DMS79 treated with DMSO at 0.1 percent for 48 hours (cell line): Measurements from ENCODE around the gene HNRNPA2B1.

Source experiments
- DNase-seq: peaks from one replicate; lab custom pipeline; 2025; lab: John Stamatoyannopoulos, UW

Gene HNRNPA2B1

DNA sequence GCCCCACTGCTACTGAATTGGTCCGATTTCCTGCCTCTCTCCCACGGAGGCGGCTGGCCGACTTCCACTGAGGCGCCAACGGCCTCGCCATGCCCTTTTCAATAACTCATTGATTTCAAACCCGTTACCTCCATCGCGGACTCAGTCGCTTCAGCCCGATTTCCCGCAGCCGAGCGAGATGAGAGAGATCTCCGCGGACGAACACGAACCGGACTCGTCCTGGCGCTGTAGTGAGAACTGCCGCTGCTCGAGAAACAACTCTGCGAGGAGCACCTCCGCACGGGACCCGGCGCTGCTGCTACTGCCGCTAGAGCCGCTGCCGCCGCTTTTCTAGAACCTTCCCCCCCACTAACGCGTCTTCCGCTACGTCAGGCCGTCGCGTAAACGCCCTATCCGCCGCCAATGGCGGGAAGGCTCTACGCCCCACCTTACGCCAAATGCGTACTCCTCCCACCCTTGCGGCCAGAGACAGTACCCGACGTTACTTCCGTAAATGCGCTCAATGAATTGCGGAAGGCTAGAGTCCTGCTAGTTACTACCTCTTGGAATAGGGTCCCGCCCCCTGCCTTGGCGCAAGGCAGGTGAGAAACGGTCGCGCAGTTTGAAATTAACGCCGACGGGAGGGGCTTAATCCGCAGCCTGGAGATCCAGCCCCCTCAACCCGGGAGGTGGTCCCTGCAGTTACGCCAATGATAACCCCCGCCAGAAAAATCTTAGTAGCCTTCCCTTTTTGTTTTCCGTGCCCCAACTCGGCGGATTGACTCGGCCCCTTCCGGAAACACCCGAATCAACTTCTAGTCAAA lies at the start of gene HNRNPA2B1:
Gene HNRNPA2B1 (minus strand): TSS at position 303 of the 803 bp plus-strand sequence. CDS start 169 bp downstream, at position 134.
- peak; percentile 97 for DNase-seq

GRCh38 chr7:26250239-26250638 lies 49.7 kb upstream of the HNRNPA2B1 start:
- DNase-seq, result no peak

- no peak for DNase-seq
Measured at GRCh38 chr7:26245150-26245549, 44.6 kb upstream of the HNRNPA2B1 start.

- DNase-seq, result no peak
Measured at GRCh38 chr7:26238032-26238431, 37.5 kb upstream of the HNRNPA2B1 start.

DNA sequence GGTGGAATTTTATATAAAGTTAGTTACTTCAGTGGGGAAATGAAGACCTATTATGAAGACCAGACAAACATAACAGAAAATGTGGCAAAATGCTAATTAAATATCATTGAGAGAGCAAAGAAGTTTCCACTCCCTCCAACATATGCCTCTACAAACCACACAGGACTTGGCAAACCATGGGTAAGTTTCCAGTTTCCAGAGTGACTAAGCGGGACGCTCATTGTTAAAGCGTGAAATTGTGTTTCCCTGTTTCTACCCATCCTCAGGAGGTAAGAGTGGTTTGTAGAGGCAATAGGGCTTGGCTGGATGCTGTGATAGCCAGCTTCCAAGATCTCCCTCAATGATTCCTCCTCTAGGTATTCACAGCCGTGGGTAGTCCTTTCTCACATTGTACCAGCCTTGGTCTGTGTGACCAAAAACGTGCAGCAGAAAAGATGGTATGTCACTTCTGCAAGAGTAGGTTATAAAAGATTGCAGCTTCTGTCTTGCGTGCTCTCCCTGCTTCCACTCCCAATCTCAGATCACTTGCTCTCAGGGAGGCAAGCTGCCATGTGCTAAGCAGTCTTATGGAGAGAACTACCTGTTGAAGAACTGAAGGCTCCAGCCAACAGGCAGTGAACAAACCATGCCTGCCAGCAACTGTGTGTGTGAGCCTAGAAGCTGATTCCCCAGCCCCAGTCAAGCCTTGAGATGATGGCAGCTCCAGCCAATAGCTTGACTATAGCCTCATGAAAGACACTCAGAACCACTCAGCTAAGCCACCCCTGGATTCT lies 36.7 kb upstream of the HNRNPA2B1 start:
- no peak for DNase-seq

DNA sequence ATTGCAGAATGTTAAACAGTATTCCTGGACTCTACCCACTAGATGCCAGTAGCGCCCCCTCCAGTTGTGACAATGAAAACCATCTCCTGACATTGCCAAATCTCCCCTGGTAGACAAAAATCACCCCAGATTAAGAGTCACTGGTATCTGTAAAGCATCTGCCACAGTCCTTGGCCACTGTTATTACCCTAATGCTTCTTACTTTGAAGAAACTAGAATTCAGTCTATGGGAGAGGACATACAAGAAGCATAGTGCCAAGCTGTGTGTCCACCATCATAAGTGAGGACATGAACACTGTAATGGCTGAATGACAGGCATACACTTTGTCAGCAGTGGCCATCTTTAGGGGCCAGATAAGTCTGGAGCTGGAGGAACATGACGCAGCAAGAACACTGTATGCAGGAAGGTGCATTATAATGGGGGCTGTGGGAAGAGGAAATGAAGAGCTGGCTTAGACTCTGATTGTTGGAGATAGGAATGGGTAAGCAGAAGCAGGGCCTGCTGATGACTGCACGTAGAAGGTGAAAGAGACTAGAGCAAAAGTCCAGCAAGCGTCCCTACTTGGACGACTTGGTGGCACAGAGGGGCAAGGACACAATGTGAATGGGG lies 33.5 kb upstream of the HNRNPA2B1 start:
- no peak for DNase-seq

- no peak for DNase-seq
Measured at GRCh38 chr7:26227987-26228386, 27.4 kb upstream of the HNRNPA2B1 start.

DNA sequence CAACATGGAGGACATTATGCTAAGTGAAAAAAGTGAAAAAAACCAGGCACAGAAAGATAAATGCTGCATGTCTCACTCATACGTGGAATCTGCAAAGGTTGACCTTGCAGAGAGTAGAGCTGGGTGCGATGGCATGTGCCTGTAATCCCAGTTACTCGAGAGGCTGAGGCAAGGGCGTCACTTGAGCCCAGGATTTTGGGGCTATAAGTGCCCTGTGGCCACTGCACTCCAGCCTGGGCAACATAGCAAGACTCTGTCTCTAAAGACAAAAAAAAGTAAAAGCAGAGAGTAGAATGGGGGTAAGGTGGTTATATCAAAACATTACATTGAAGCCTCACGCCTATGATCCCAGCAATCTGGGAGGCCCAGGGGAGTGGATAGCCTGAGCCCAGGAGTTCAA lies 23.8 kb upstream of the HNRNPA2B1 start:
- DNase-seq, result no peak

GRCh38 chr7:26216049-26216448 lies 15.5 kb upstream of the HNRNPA2B1 start:
- no peak for DNase-seq

DNA sequence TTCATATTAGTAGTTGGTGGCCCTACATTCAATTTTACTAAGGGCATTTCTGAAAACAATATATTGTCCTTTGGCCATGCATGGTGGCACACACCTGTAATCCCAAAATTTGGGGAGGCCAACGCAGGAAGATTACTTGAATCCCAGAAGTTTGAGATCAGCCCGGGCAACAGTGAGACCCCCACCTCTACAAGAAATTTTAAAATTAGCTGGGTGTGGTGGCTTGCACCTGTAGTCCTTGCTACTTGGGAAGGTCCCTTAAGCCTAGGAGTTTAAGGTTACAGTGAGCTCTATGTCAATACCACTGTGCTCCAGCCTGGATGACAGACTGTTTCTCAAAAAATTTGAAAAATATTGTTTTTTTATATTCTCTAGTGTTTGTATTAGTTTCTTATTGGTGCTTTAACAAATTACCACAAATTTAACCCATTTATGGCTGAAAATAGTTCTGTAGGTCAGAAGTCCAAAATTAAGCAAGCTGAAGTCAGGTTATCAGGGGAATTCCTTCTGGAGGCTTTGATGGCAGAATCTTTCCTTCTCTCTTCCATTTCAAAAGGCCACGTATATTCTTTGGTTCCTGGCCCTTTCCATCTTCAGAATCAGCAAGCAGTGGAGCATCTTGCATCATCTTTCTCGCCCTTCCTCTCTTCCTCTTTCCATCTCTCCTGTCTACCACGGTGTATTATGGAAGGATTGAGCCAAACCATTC lies 13.4 kb upstream of the HNRNPA2B1 start:
- DNase-seq, result no peak

GRCh38 chr7:26212921-26213718 lies 12.6 kb upstream of the HNRNPA2B1 start:
- DNase-seq, result no peak

DNA sequence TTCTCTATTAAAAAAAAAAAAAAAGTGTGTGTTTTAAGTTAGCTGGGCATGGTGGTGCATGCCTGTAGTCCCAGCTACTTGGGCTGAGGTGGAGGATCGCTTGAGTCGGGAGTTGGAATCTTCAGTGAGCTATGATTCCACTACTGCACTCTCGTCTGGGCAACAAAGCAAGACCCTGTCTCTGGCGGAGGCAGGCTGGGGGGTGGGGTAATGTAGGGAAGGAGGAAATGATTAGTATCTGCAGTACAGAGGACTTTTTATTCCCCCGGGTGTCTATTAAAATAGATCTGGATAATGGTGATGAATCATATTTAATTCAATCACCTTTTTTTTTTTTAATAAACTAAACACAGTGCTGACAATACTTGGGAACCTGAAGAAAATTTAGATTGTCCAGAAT lies 7.5 kb upstream of the HNRNPA2B1 start:
- DNase-seq, result no peak

- no peak for DNase-seq
Measured at GRCh38 chr7:26203016-26203415, 2.5 kb upstream of the HNRNPA2B1 start.

DNA sequence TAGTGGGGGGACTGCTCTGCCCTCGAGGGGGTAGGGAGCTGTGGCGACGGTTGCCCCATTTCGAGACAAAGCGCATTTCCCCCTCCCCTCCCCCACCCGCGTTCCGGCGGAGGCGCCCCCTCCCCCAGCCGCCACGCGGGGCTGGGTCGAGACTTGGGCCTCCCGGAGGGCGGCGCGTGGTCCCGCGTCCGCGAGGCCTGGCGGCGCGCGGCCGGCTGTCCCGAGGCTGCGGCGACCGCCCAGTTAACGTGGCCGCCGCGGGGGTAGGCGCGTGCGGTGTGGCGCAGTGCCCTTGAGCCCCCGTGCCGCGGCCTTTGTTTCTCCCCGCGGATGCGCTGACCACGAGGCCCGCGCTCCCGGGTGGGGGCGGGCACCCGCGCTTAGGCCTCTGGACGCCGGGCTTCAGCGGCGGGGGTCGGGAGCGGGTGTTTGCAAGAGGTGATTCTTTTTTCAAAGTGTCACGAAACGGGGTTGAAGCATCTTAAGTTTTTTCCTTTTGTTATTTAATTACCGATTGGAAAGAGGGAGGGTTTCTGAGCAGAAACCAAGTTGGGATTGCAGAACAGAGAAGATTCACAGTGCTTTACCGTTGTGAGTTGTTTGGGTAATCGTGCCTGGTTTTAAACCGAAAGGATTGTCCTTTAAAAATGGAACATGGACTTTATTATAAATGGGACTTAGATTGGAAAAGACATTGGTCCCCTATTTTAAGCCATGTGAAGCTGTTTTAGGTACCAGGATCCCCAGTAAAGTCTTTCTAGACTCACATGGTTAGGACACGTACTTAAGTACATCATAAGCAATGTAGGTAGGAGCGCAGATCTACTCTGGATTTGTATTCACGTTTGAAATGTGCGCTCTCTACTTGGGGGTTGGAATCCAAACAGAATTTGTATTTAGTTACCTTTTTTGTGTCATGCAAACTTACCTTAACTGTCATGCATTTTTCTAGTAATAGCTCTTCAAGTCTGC lies 1.8 kb upstream of the HNRNPA2B1 start:
- DNase-seq, result peak; percentile 69

DNA sequence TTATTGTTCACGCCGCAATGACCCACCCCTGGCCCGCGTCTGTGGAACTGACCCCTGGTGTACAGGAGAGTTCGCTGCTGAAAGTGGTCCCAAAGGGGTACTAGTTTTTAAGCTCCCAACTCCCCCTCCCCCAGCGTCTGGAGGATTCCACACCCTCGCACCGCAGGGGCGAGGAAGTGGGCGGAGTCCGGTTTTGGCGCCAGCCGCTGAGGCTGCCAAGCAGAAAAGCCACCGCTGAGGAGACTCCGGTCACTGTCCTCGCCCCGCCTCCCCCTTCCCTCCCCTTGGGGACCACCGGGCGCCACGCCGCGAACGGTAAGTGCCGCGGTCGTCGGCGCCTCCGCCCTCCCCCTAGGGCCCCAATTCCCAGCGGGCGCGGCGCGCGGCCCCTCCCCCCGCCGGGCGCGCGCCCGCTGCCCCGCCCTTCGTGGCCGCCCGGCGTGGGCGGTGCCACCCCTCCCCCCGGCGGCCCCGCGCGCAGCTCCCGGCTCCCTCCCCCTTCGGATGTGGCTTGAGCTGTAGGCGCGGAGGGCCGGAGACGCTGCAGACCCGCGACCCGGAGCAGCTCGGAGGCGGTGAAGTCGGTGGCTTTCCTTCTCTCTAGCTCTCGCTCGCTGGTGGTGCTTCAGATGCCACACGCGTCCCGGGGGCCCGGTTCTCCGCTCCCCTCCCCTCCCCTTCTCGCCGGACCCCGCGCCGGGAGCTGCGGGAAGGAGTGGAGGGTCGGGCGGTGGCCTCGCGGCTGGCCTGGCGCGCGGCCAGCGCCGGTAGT lies 887 bp upstream of the HNRNPA2B1 start, which contains the start of gene CBX3:
Gene CBX3 (plus strand): TSS at position 499 of the 772 bp plus-strand sequence. CDS start 1,254 bp downstream, outside the sequence.
- DNase-seq, result peak; percentile 93

- peak; percentile 74 for DNase-seq
Measured at GRCh38 chr7:26200038-26200443, 505 bp downstream of the HNRNPA2B1 start.

DNA sequence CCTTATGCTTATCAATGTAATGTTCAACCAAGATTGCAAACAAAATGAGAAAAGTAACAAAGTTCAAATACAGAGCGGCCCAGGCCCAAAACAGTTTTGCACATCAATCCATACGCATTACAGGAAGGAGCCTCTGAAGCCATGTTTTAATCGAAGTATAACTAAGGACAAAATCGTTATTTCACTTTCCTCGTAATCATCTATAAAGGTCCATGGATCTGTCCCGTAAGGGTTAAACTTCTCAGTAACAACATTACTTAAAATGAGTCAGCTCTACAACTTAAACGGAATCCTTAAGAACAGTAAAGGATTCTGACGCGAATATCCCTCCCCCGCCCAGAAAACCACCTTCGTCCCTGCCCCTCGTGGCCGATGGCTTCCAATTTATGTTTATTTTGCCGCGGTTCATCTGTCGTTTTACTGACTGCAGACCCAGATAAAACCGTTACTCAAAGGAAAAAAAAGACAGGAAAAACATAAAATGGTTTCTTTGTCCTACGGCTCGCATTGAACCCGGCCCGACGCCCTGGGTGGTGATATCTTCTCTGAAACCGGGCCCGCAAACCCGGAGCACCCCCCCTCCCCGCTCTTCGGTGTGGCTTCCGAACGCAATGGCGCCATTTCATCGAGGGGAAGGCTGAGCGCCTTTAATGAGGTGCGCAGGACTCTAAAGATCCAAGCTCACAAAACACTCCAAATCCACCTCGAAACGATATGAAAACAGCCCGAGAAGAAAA lies 1.1 kb downstream of the HNRNPA2B1 start:
- DNase-seq, result peak; percentile 74

DNA sequence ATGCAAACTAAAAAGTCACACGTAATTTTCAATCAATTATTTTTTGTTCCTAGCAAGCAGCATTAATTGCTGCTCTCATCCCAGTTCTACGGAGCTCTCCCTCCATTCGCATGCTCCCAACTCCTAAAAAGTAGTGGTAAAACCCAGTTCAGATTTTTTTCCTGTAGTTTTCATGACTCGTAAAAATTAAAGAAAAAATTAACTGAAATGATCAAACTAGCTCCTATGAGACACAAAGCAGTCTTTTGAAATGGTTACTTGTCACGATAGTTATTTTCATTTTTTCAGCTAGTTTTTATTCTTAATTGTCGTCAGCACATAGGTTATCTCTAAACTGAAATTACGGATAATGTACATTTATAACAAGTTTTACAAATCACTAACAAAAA lies 1.8 kb downstream of the HNRNPA2B1 start:
- no peak for DNase-seq
